Endothelial cell of umbilical vein (primary cell): ENCODE results near the gene RPL15. TPM values are rescaled to one million over a fixed set of nuclear protein-coding genes. Genes with fewer than 3 reads are reported as not detected.

Experiments
- BruUV-seq: library from RNA; stranded (reverse); fragments of 400-500 nt; replicated peaks from 2 replicates; lab custom pipeline; 2021; lab: Mats Ljungman, UMichigan
- CTCF ChIA-PET: fragments of 300-600, 350-600 bp; sonication (Branson Sonifier 250); formaldehyde crosslinking; loops from one replicate; lab custom pipeline; 2021; ENCODE audit warnings: antibody characterized with exemption, inconsistent platforms; lab: Charles Lee
- POLR2A ChIA-PET: fragments of 300-600, 350-600 bp; sonication (Branson Sonifier 250); formaldehyde crosslinking; loops from one replicate; lab custom pipeline; 2021; ENCODE audit warnings: antibody characterized with exemption, inconsistent platforms; lab: Charles Lee
- DNase-seq: peaks from one replicate; pipeline ENCODE4 v3.0.0-alpha.2; 2011; ENCODE audit warnings: low read depth, low spot score
- FAIRE-seq: peaks from 2 replicates; lab custom pipeline; 2011; peaks lifted over from hg19 to GRCh38; lab: Jason Lieb, UNC
- H2AFZ ChIP-seq: 2 replicates; pipeline ENCODE4 v1.6.0; 2012; ENCODE audit warnings: low read depth, low read length, control low read depth, inconsistent platforms
- H3K27ac ChIP-seq: 2 replicates; pipeline ENCODE4 v1.5.1; 2011; ENCODE audit warnings: low read depth, mild to moderate bottlenecking, control low read depth, low read length, moderate library complexity; ENCODE audit not compliant: insufficient read depth
- H3K27me3 ChIP-seq, 2 experiments: 2 replicates each; pipeline versions ENCODE4 v1.6.0 to v1.6.1; 2011; ENCODE audit warnings: low read length in 2 of 2, mixed read lengths in 1 of 2; ENCODE audit not compliant: control insufficient read depth in 2 of 2, insufficient read depth in 2 of 2
- H3K36me3 ChIP-seq, 2 experiments: 2 replicates in 1 of 2; 3 replicates in 1 of 2; pipeline ENCODE4 v1.5.1; 2011; ENCODE audit warnings: low read length in 2 of 2, mild to moderate bottlenecking in 1 of 2, moderate library complexity in 1 of 2; ENCODE audit not compliant: control insufficient read depth in 2 of 2, insufficient read depth in 2 of 2; ENCODE audit errors: extremely low read depth in 1 of 2
- H3K4me1 ChIP-seq: 3 replicates; pipeline ENCODE4 v1.5.1; 2011; ENCODE audit warnings: mild to moderate bottlenecking, low read length; ENCODE audit not compliant: control insufficient read depth, insufficient read depth; ENCODE audit errors: extremely low read depth
- H3K4me2 ChIP-seq: 2 replicates; pipeline ENCODE4 v1.6.1; 2011; ENCODE audit warnings: low read length, control low read depth, mixed read lengths; ENCODE audit not compliant: insufficient read depth
- H3K4me3 ChIP-seq, 3 experiments: fragments of 200-600 bp in 1 of 3; sonication (generic), shearing (Covaris generic) in 1 of 3; replicated peaks in 1 of 3; 2 replicates each; pipeline ENCODE4 v1.5.1; 2011 to 2016; ENCODE audit warnings: control low read depth in 3 of 3, low read length in 3 of 3, mild to moderate bottlenecking in 2 of 3, inconsistent platforms in 1 of 3, low read depth in 1 of 3, moderate library complexity in 1 of 3; ENCODE audit not compliant: insufficient read depth in 1 of 3
- H3K79me2 ChIP-seq: 2 replicates; pipeline ENCODE4 v1.6.0; 2012; ENCODE audit warnings: low read length, inconsistent platforms; ENCODE audit not compliant: control insufficient read depth, insufficient read depth
- H3K9ac ChIP-seq: replicated peaks from 2 replicates; pipeline ENCODE3; 2011; ENCODE audit warnings: low read length, control low read depth; ENCODE audit not compliant: insufficient read depth; ENCODE audit errors: extremely low read depth
- H3K9me1 ChIP-seq: replicated peaks from 3 replicates; pipeline ENCODE4 v1.6.0; 2011; ENCODE audit warnings: mild to moderate bottlenecking, low read length; ENCODE audit not compliant: control insufficient read depth, insufficient read depth; ENCODE audit errors: extremely low read depth
- H3K9me3 ChIP-seq: replicated peaks from 2 replicates; pipeline ENCODE4 v1.5.1; 2012; ENCODE audit warnings: low read length, inconsistent platforms; ENCODE audit not compliant: control insufficient read depth, insufficient read depth
- H4K20me1 ChIP-seq: replicated peaks from 2 replicates; pipeline ENCODE3; 2011; ENCODE audit warnings: mild to moderate bottlenecking, low read length; ENCODE audit not compliant: control insufficient read depth, insufficient read depth; ENCODE audit errors: extremely low read depth
- EZH2 ChIP-seq: IDR thresholded peaks from 2 replicates; pipeline ENCODE4 v1.6.1; 2012; ENCODE audit warnings: borderline replicate concordance, low read depth, mild to moderate bottlenecking, moderate library complexity, low read length, inconsistent platforms; ENCODE audit not compliant: severe bottlenecking
- FOS ChIP-seq: IDR thresholded peaks from 2 replicates; pipeline ENCODE4 v1.6.1; 2011; ENCODE audit warnings: mild to moderate bottlenecking, low read length, moderate library complexity, borderline replicate concordance; ENCODE audit not compliant: insufficient read depth
- GATA2 ChIP-seq: IDR thresholded peaks from 2 replicates; pipeline ENCODE4 v1.7.0; 2011; ENCODE audit warnings: low read depth, mild to moderate bottlenecking, moderate library complexity, mixed read lengths, low read length; ENCODE audit not compliant: insufficient read length, insufficient read depth
- JUN ChIP-seq: IDR thresholded peaks from 2 replicates; pipeline ENCODE4 v1.6.1; 2011; ENCODE audit warnings: borderline replicate concordance, low read depth; ENCODE audit not compliant: insufficient read length, insufficient read depth
- MYC ChIP-seq: IDR thresholded peaks from one replicate; pipeline ENCODE4 v1.6.1; 2011; ENCODE audit warnings: mild to moderate bottlenecking, low read depth, low read length
- POLR2A ChIP-seq: IDR thresholded peaks from 2 replicates; pipeline ENCODE4 v1.6.1; 2012; ENCODE audit warnings: low read depth, mild to moderate bottlenecking, control low read depth, low read length
- POLR2AphosphoS5 ChIP-seq: IDR thresholded peaks from 2 replicates; pipeline ENCODE4 v1.6.1; 2012; ENCODE audit warnings: low read depth, mild to moderate bottlenecking, control low read depth, low read length, moderate library complexity; ENCODE audit not compliant: insufficient read depth
- dilution Hi-C: fragments of 300-500 bp; cut with MboI; formaldehyde crosslinking; loops from one replicate; pipeline ENCODE4 v1.15.0; 2019; ENCODE audit warnings: low sequenced_read_pairs; ENCODE audit not compliant: extremely low pct_ligation_motif_present
- intact Hi-C: fragments of 100-400 bp; cut with micrococcal nuclease; formaldehyde crosslinking; loops from one replicate; pipeline ENCODE4 v1.10.0; 2022
- polyA plus RNA-seq, 4 experiments: library from polyadenylated mRNA; depleted of rRNA in 3 of 4; stranded (reverse) in 3 of 4; unstranded in 1 of 4; fragments of >200 nt; gene quantifications; 2 replicates each; pipeline versions ENCODE4 v1.2.1 to v1.2.3, GENCODE V29; 2011 to 2012; ENCODE audit warnings: missing spikeins in 1 of 4
- total RNA-seq: library from RNA; stranded (reverse); gene quantifications from 2 replicates; pipeline ENCODE4 v1.2.3, GENCODE V29; 2021

Gene RPL15
- total and polyA plus RNA-seq, 2 donors (not counting 3 experiments of a cell fraction or from before 2014, with no cell fraction given) = 1,901 to 5,777 TPM

GRCh38 chr3:23934253-23934652 lies 17.3 kb downstream of the RPL15 start:
- no peak for TF ChIP-seq FOS
- ChIA-PET CTCF (no interaction called here), POLR2A (no interaction called here)
- no peak for FAIRE-seq
- Histone ChIP-seq H3K27ac (no peak overlapping the region), H3K27me3 (peaks cover 0 to 5% of the 10 kb centered on the region in 2 experiments), H3K4me2 (no peak overlapping the region), H2AFZ (no peak overlapping the region), H3K9me3 (no peaks in the 10 kb centered on the region), H4K20me1 (no peaks in the 10 kb centered on the region), H3K4me3 (no peak overlapping the region), H3K4me1 (no peaks in the 10 kb centered on the region), H3K79me2 (no peaks in the 10 kb centered on the region), H3K9ac (no peak overlapping the region), H3K36me3 (no peaks in the 10 kb centered on the region), H3K9me1 (no peaks in the 10 kb centered on the region)
- dilution Hi-C loops = no loop called here
- DNase-seq = no peak
- no TSS peak for BruUV-seq
- intact Hi-C loops = no loop called here

GRCh38 chr3:23937296-23937695 lies 20.4 kb downstream of the RPL15 start:
- H3K4me1 ChIP-seq = no peaks in the 10 kb centered on the region
- H3K36me3 ChIP-seq = no peaks in the 10 kb centered on the region
- H3K4me3 ChIP-seq = no peak overlapping the region
- H3K79me2 ChIP-seq = no peaks in the 10 kb centered on the region
- no peak overlapping the region for H3K27ac ChIP-seq
- H3K4me2 ChIP-seq = no peak overlapping the region
- no peaks in the 10 kb centered on the region for H3K9me3 ChIP-seq
- POLR2A ChIA-PET = interaction anchor here (1.4 kb wide), 1 partner anchor 20 kb away, joined by 7 read pairs; the partner anchor contains the start of genes NKIRAS1 and RPL15
- no peak overlapping the region for H3K9ac ChIP-seq
- H3K9me1 ChIP-seq = no peaks in the 10 kb centered on the region
- no peak overlapping the region for H2AFZ ChIP-seq
- H4K20me1 ChIP-seq = no peaks in the 10 kb centered on the region
- TF ChIP-seq JUN (no peak), POLR2AphosphoS5 (no peak), GATA2 (no peak), POLR2A (no peak), EZH2 (no peak), MYC (no peak)
- no TSS peak for BruUV-seq
- no peaks in the 10 kb centered on the region for H3K27me3 ChIP-seq
- peak; percentile 67 for FAIRE-seq
- intact Hi-C loops (no loop called here), dilution Hi-C loops (no loop called here)
- DNase-seq = peak; percentile 66
- CTCF ChIA-PET = interaction anchor here (0.9 to 1.1 kb wide), 2 partner anchors 9 to 48 kb away, joined by 3 read pairs; no protein-coding TSS in a partner anchor
